BE2C (cell line): ENCODE measurements around the gene TFPT.

Source experiments
- DNase-seq: peaks from one replicate; pipeline ENCODE4 v3.0.0-alpha.2; 2020
- H3K27me3 ChIP-seq: fragments of 250-450 bp; sonication (Bioruptor Pico); 2 replicates; pipeline ENCODE4 v1.5.1; 2020; ENCODE audit warnings: mild to moderate bottlenecking
- H3K36me3 ChIP-seq: fragments of 250-450 bp; sonication (Bioruptor Pico); 2 replicates; pipeline ENCODE4 v1.5.1; 2020; ENCODE audit warnings: mild to moderate bottlenecking
- H3K4me1 ChIP-seq: fragments of 250-450 bp; sonication (Bioruptor Pico); 2 replicates; pipeline ENCODE4 v1.5.1; 2020
- H3K4me3 ChIP-seq: 2 replicates; pipeline ENCODE4 v1.5.1; 2011; ENCODE audit warnings: low read depth, low read length
- H3K9me3 ChIP-seq: fragments of 250-450 bp; sonication (Bioruptor Pico); 2 replicates; pipeline ENCODE4 v1.5.1; 2020
- CTCF ChIP-seq: IDR thresholded peaks from 2 replicates; pipeline ENCODE4 v1.5.1; 2012; ENCODE audit warnings: mild to moderate bottlenecking, low read depth, low read length

Gene TFPT

DNA sequence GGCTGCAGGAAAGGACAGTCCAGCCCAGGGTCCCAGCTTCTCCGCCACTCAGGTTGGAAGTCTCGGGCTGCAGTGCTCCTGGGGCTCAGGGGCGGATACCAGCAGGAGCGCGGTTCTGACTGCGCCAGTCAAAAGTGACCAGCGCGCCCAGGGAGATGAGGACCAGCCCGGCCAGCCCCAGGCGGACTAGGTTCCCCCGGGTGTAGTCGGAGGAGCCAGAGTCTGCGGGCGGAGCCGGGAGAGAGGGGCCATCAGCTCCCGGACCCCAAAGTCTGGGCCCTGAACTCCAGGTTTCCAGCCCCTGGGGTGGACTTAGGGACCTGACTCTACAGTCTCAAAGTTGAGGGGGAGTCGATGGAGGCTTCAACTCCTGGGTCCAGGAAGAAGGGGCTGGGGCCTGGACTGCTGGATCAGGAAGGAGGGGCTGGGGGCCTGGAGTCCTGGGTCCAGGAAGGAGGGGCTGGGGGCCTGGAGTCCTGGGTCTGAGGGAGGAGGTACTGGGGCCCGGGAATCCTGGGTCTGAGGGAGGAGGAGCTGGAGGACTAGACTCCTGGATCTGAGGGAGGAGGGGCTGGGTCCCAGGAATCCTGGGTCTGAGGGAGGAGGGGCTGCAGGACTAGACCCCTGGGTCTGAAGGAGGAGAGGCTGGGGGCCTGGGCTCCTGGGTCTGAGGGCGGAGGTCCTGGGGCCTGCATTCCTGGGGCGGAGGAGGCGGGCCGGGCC lies 20.2 kb downstream of the TFPT start:
- TF ChIP-seq CTCF, result no peak
- H3K4me1 ChIP-seq, result no peaks in the 10 kb centered on the region
- H3K9me3 ChIP-seq, result no peaks in the 10 kb centered on the region; the same call in 1 of the 2 replicates
- H3K4me3 ChIP-seq, result no peak overlapping the region
- DNase-seq, result no peak
- H3K27me3 ChIP-seq, result peaks cover 20% of the 10 kb centered on the region
- H3K36me3 ChIP-seq, result no peaks in the 10 kb centered on the region

- peaks cover 20% of the 10 kb centered on the region for H3K27me3 ChIP-seq
- H3K4me1 ChIP-seq, result no peaks in the 10 kb centered on the region
- no peak for TF ChIP-seq CTCF
- H3K4me3 ChIP-seq, result no peak overlapping the region
- H3K36me3 ChIP-seq, result no peaks in the 10 kb centered on the region
- no peak for DNase-seq
- H3K9me3 ChIP-seq, result no peaks in the 10 kb centered on the region; the same call in 1 of the 2 replicates
These were observed 20.9 kb downstream of the TFPT start for GRCh38 chr19:54094426-54095000.

GRCh38 chr19:54084410-54084809 lies 31.0 kb downstream of the TFPT start:
- no peak for DNase-seq

GRCh38 chr19:54081032-54081431 lies 34.4 kb downstream of the TFPT start, which contains the start of gene TARM1:
TARM1 (minus strand) TSS chr19:54081365; CDS start chr19:54081340, 25 bp downstream.
- no peaks in the 10 kb centered on the region for H3K36me3 ChIP-seq
- H3K9me3 ChIP-seq, result peaks cover 3% of the 10 kb centered on the region
- no peaks in the 10 kb centered on the region for H3K27me3 ChIP-seq
- no peak for DNase-seq
- no peaks in the 10 kb centered on the region for H3K4me1 ChIP-seq
- H3K4me3 ChIP-seq, result no peak within 1 kb of the TSS
- TF ChIP-seq CTCF, result no peak

More at GRCh38 chr19:54084410-54084809, 31.0 kb downstream of the TFPT start:
- peaks cover 3% of the 10 kb centered on the region; the same call in 1 of the 2 replicates for H3K27me3 ChIP-seq
- no peak for TF ChIP-seq CTCF
- H3K9me3 ChIP-seq, result peaks cover 3% of the 10 kb centered on the region
- H3K4me3 ChIP-seq, result no peak overlapping the region
- no peaks in the 10 kb centered on the region for H3K36me3 ChIP-seq
- no peaks in the 10 kb centered on the region for H3K4me1 ChIP-seq

DNA sequence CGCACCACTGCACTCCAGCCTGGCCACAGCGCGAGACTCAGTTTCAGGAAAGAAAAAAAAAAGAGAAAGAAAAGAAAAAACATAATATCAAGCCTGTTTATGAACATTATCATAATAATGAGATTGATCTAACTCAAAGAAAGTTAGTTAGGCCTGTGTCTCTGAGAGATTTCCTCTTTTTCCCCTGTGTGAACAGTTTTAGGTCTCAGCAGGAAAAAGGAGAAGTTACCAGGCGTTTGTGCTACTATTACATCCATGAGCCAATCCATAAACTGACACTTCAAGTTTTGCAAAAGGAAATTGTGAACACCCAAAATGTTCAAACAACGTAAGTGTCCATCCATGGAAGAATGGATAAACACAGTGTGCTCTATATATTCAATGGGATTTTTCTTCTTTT lies 38.1 kb downstream of the TFPT start:
- Histone ChIP-seq H3K27me3 (no peaks in the 10 kb centered on the region; the same call in 1 of the 2 replicates), H3K4me3 (no peak overlapping the region), H3K9me3 (peaks cover 3% of the 10 kb centered on the region), H3K4me1 (no peaks in the 10 kb centered on the region), H3K36me3 (no peaks in the 10 kb centered on the region)
- DNase-seq, result no peak
- TF ChIP-seq CTCF, result no peak

GRCh38 chr19:54074851-54075250 lies 40.6 kb downstream of the TFPT start:
- no peaks in the 10 kb centered on the region; the same call in 1 of the 2 replicates for H3K27me3 ChIP-seq
- H3K9me3 ChIP-seq, result no peaks in the 10 kb centered on the region
- H3K36me3 ChIP-seq, result no peaks in the 10 kb centered on the region
- no peaks in the 10 kb centered on the region for H3K4me1 ChIP-seq
- H3K4me3 ChIP-seq, result no peak overlapping the region
- TF ChIP-seq CTCF, result no peak
- DNase-seq, result no peak
